NCI-H146 (cell line): ENCODE data around the gene OXNAD1.

ENCODE experiments used
- DNase-seq: peaks from one replicate; lab custom pipeline; 2025; lab: John Stamatoyannopoulos, UW

OXNAD1 gene

GRCh38 chr3:16329036-16329825 is 64.2 kb downstream of the OXNAD1 start:
- peak; percentile 74 for DNase-seq

DNA sequence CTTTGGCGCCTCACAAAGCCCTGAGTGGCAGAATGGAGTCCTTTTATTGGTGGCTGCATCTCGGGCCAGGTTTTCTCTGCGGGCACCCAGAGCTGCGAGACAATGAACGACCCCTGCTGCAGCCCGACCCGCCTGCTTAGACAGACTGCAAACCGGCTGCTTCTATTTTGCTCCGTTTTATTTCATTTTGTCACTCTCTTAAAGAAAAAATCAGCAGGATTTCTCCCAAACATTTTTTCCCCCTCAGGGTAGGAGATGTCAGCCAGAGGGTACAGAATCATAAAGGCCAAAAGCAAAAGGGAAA is 64.8 kb downstream of the OXNAD1 start:
- DNase-seq = peak; percentile 78

DNA sequence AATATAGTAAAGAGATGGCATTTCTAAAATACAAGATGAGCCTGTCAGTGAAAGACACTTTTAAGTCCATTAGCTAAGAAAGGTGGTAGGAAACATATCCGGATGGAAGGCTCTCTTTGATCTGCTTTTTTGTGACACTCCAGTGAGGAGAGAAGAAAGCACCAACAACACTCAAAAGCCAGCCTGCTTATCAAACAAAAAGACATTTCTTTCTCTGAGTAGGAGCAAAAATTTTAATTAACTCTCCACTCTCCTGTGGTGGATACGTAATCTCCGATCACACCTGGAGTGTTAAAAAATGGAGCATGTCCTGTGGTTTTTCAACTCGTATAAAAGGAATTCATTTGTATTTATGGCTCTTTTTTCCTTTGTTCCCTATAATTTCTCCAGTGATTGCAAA is 65.3 kb downstream of the OXNAD1 start:
- DNase-seq = peak; percentile 3

GRCh38 chr3:16331319-16331883 is 66.4 kb downstream of the OXNAD1 start:
- no peak for DNase-seq

DNA sequence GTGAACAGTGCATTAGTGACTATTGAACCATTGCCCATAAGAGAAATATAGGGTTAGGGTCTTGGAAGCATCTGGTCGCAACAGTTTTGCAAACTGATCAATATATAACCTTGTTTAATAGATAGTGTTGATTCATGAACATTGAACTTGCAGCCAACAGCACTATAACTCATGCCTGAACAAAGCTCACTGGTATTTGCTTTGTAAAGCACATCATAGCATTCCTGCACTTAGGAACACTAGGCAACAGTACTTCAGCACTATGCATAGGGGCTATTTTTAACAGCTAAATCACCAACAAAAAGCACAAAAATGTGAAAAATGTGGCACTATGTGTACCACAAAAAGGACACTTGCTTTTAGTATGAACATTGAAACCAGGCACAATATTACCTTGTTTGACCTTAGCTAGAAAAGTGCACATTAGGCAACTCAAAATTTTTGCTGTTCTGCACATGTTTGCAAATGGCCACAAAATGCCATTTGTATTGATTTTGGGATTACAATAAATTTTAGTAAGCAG is 68.0 kb downstream of the OXNAD1 start:
- DNase-seq = no peak

- no peak for DNase-seq
Observed at GRCh38 chr3:16334909-16335308, 69.9 kb downstream of the OXNAD1 start.

DNA sequence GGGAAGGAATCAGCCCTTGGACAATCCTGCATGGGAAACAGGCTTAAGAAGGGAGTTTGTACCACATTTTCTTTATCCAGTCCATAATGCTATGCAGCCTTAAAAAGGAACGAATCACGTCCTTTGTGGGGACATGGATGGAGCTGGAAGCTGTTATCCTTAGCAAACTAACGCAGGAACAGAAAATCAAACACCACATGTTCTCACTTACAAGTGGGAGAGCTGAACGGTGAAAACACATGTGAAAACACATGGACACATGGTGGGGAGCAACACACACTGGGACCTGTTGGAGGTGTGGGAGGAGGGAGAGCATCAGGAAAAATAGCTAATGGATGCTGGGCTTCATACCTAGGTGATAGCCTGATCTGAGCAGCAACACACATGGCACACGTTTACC is 70.3 kb downstream of the OXNAD1 start:
- no peak for DNase-seq

DNA sequence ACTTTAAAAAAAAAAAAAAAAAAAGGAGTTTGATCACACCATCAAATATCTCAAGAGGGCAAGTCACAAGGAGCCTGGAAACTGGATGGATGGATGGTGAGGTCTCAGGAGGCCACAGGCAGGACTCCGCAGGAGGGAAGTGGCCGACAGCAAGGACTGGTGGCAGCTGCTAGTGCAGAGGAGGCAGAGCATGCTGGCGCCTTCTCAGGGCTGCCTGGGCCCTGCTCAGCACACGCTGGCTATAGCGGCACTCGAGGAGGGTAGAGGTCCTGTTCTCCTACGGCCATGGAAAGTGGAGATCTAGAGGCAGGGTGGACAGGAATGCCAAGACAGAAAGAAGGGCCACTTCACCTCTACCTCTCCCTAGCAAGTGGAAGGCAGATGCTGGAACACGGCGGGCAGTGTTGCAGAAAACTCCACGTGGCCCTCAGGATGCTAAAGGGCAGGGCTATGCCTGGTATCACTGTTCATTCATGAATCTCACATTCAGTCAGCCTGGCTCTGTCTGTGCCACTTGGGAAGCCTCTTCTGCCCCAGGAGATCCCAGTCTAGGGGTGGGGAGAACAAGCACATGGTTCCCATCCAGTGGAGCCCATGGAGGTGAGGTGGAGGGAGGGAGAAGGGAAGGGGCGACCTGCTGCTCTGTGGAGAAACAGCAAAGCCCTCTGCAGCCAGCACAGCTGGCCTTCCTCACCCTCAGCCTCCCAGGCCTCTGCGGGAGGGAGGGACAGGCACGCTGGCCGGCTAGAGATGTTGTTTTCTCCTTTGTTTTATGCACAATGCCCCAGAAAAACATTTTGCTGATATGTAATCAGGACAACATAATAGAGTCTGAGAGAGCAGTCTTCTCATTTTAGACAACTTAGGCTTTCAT is 71.0 kb downstream of the OXNAD1 start:
- DNase-seq = no peak

- no peak for DNase-seq
Observed at GRCh38 chr3:16336825-16337224, 71.8 kb downstream of the OXNAD1 start.

- DNase-seq = no peak
Observed at GRCh38 chr3:16337856-16338540, 73.0 kb downstream of the OXNAD1 start.

DNA sequence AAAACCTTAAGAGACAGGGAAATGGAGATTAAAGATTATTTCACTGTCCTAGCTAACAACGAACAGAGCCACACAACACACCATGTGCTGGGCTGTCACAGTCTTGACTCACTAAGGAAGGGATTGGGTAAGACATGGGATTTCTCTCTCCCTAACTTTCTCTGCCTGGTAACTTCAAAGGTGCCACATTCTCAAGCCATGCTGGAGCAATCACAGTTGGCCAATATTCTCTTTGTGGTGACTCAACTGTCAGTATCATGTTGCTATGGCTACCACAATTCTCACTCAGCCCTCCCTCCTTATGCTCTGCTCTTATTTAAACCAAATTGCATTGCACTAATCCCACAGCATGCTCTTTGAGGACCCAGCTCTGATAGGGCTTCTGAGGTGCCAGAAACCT is 74.0 kb downstream of the OXNAD1 start:
- no peak for DNase-seq

DNA sequence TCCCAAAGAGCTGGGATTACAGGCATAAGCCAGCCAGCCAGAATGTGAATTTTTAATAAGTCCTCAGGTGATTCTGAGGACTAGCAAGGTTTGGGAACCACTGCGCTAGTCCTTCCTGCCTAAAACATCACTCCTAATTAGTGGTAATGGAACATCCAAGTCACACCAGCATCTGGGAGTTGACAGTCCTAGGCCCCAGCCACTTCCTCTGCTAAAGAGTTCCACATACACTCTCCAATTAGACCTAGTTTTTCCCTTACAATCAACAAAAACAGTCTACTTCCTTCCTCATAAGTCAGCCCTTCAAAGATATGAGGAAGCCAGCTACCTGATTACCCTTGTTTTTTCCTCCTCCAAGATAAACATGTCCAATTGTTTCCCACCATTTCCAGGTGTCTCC is 78.1 kb downstream of the OXNAD1 start:
- DNase-seq = no peak

- DNase-seq = no peak
Observed at GRCh38 chr3:16346413-16347081, 81.5 kb downstream of the OXNAD1 start.

DNA sequence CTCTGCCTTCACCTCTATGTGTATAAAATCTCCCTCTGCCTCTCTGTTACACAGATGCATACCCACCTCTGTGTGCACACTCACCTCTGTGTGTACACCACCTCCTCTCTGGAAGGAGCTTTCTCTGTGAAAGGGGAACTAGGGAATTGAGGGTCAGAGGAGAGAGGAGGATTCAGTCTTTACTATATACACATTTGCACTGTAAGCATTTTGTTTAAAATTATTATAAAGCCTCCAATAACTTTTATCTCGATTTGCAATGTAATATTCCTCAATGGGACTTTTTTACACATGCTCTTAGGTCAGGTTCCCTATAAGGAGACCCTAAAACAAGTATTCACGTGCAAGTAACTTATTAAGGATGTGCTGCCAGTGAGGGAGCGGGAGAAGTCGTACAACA is 82.5 kb downstream of the OXNAD1 start:
- no peak for DNase-seq

- DNase-seq = peak; percentile 11
Observed at GRCh38 chr3:16349986-16350596, 85.1 kb downstream of the OXNAD1 start.

DNA sequence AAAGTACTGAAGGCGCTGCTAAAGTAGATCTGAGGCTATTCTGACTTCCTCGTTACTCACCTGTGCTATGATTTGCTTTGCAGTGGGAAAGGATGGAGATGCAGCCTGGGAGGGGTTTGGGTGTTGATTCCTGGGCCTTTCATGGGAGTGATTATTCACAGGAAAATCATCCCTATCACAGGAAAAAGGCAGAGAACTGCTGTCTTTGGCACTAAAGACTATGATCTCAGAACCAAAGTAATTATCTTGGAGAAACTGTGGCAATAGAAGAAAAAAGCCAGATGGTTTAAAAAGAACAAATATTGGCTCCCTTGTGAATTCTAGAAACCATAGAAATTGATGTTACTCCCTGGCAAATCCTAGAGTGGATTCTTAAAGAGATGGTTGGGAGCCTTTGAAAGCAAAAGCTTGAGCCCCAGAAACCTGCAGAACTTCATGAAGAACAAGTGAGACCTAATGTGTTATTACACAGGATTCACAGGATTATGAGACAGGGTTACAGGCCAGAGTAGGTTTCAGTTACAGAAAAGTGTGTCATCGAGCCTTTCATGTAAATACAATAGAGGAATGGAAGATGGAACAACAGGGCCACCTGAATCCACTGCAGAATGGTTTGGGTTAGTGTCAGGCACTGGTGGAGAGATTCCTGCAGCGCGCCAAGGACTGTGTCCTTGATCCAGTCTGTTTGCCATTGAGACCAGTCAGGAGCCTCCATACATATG is 85.7 kb downstream of the OXNAD1 start:
- DNase-seq = no peak

GRCh38 chr3:16352428-16352827 is 87.4 kb downstream of the OXNAD1 start:
- peak; percentile 1 for DNase-seq

DNA sequence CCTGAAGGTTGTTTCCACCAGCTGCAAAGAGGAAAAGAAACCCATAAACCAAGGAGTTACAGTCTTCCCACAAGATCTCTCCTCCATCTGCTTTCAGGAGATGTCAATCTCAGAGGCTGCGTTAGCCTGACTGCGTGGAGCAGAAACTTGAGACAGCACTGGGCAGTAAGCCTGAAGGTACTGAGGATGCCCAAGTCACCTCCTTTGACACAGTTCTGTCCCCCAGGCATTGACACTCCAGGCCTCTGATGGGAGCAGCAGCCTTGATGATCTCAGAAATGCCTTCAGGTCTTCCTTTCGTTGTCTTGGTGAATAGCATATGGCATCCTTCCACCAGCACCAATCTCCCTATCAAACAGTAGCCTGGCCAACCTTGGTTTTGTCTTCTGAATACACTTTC is 89.3 kb downstream of the OXNAD1 start:
- no peak for DNase-seq
